Keratinocyte (primary cell): ENCODE results near the gene DNAH12. TPM values are rescaled to one million over a fixed set of nuclear protein-coding genes. Genes with fewer than 3 reads are reported as not detected.

Source experiments
- DNase-seq: peaks from one replicate; pipeline ENCODE4 v3.0.0-alpha.2; 2011; ENCODE audit warnings: low read depth, missing footprints, low spot score
- FAIRE-seq: peaks from 2 replicates; lab custom pipeline; 2011; peaks lifted over from hg19 to GRCh38; lab: Jason Lieb, UNC
- H2AFZ ChIP-seq: 2 replicates; pipeline ENCODE4 v1.6.0; 2012; ENCODE audit warnings: low read length, control low read depth, inconsistent platforms; ENCODE audit not compliant: control insufficient read depth
- H3K27ac ChIP-seq: 2 replicates; pipeline ENCODE4 v1.5.1; 2011; ENCODE audit warnings: low read length; ENCODE audit not compliant: control insufficient read depth, insufficient read depth
- H3K27me3 ChIP-seq: 3 replicates; pipeline ENCODE4 v1.6.0; 2011; ENCODE audit warnings: low read length; ENCODE audit not compliant: control insufficient read depth, insufficient read depth; ENCODE audit errors: extremely low read depth
- H3K36me3 ChIP-seq, 2 experiments: 2 replicates in 1 of 2; 3 replicates in 1 of 2; pipeline ENCODE4 v1.5.1; 2011; ENCODE audit warnings: low read length in 2 of 2, mild to moderate bottlenecking in 1 of 2; ENCODE audit not compliant: control insufficient read depth in 2 of 2, insufficient read depth in 2 of 2; ENCODE audit errors: extremely low read depth in 1 of 2
- H3K4me1 ChIP-seq: 3 replicates; pipeline ENCODE4 v1.5.1; 2011; ENCODE audit warnings: low read length; ENCODE audit not compliant: control insufficient read depth, insufficient read depth; ENCODE audit errors: extremely low read depth
- H3K4me2 ChIP-seq: 3 replicates; pipeline ENCODE4 v1.6.0; 2011; ENCODE audit warnings: low read depth, low read length; ENCODE audit not compliant: control insufficient read depth, insufficient read depth; ENCODE audit errors: extremely low read depth
- H3K4me3 ChIP-seq, 3 experiments: fragments of 200-600 bp in 1 of 3; sonication (generic) in 1 of 3; 2 replicates in 2 of 3; 3 replicates in 1 of 3; pipeline ENCODE4 v1.5.1; 2011 to 2016; ENCODE audit warnings: low read length in 3 of 3, mild to moderate bottlenecking in 3 of 3, control low read depth in 2 of 3, inconsistent platforms in 1 of 3, low read depth in 1 of 3, mixed read lengths in 1 of 3, mixed run types in 1 of 3, moderate library complexity in 1 of 3; ENCODE audit not compliant: control insufficient read depth in 2 of 3, insufficient read depth in 2 of 3; ENCODE audit errors: extremely low read depth in 1 of 3
- H3K79me2 ChIP-seq: 2 replicates; pipeline ENCODE4 v1.6.0; 2012; ENCODE audit warnings: low read length; ENCODE audit not compliant: control insufficient read depth, insufficient read depth
- H3K9ac ChIP-seq: 3 replicates; pipeline ENCODE4 v1.6.0; 2011; ENCODE audit warnings: low read length; ENCODE audit not compliant: control insufficient read depth, insufficient read depth; ENCODE audit errors: extremely low read depth
- H3K9me1 ChIP-seq: 3 replicates; pipeline ENCODE4 v1.6.0; 2011; ENCODE audit warnings: low read length; ENCODE audit not compliant: control insufficient read depth, insufficient read depth; ENCODE audit errors: extremely low read depth
- H3K9me3 ChIP-seq: 2 replicates; pipeline ENCODE4 v1.5.1; 2012; ENCODE audit warnings: low read depth, low read length; ENCODE audit not compliant: control insufficient read depth
- H4K20me1 ChIP-seq: 3 replicates; pipeline ENCODE4 v1.6.0; 2011; ENCODE audit warnings: low read length; ENCODE audit not compliant: control insufficient read depth, insufficient read depth; ENCODE audit errors: extremely low read depth
- EZH2 ChIP-seq: IDR thresholded peaks from one replicate; pipeline ENCODE4 v1.6.1; 2012; ENCODE audit warnings: inconsistent platforms, mild to moderate bottlenecking, low read length, moderate library complexity
- dilution Hi-C: fragments of 300-500 bp; cut with MboI; formaldehyde crosslinking; loops from one replicate; pipeline ENCODE4 v1.7.0; 2020; ENCODE audit warnings: low sequenced_read_pairs; ENCODE audit not compliant: extremely low pct_ligation_motif_present
- polyA plus RNA-seq, 5 experiments: library from polyadenylated mRNA; depleted of rRNA in 3 of 5; stranded (reverse) in 3 of 5; stranded (forward) in 1 of 5; unstranded in 1 of 5; fragments of >200 nt; gene quantifications; 1 replicate in 1 of 5; 2 replicates in 3 of 5; 3 replicates in 1 of 5; pipeline versions ENCODE4 v1.2.1 to v1.2.3, GENCODE V29; 2011 to 2012; ENCODE audit warnings: missing spikeins in 2 of 5, low read depth in 1 of 5, low replicate concordance in 1 of 5
- TF ChIP-seq, protein P1 (sequence below), 3 experiments: IDR thresholded peaks in 1 of 3; conservative IDR thresholded peaks in 1 of 3; optimal IDR thresholded peaks in 1 of 3; 2 replicates in 2 of 3; 3 replicates in 1 of 3; pipeline versions ENCODE3 to v1.5.1; 2011; ENCODE audit warnings: low read length in 3 of 3, mild to moderate bottlenecking in 3 of 3, moderate library complexity in 2 of 3, control low read depth in 1 of 3, inconsistent platforms in 1 of 3; ENCODE audit not compliant: insufficient read depth in 2 of 3; ENCODE audit errors: extremely low read depth in 1 of 3

Gene DNAH12
- polyA plus RNA-seq, 1 donor (not counting 4 experiments of a cell fraction or from before 2014, with no cell fraction given), result not detected

DNA sequence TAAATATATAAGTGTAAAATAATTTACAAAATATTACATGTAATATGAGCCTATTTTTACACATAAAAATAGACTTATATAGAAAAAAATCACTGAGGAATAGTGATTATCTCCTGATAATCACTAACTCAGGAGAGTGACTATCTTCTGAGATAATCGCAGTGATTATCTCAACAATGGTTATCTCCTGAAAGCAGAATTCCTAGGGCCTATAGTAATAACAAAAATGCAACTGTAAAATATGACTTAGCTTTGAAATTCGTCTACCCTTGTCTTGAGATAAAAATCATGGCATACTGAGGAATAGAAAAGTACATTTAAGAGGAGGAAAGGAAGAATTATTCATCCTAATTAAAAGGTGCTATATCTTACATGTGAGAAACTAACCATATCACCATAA lies 134.7 kb downstream of the DNAH12 start:
- H4K20me1 ChIP-seq, result no peaks in the 10 kb centered on the region
- FAIRE-seq (no peak), DNase-seq (no peak)
- no peaks in the 10 kb centered on the region for H3K9me1 ChIP-seq
- H3K4me1 ChIP-seq, result no peaks in the 10 kb centered on the region
- dilution Hi-C loops, result no loop called here
- H2AFZ ChIP-seq, result no peak overlapping the region
- H3K27ac ChIP-seq, result no peak overlapping the region
- H3K9ac ChIP-seq, result no peak overlapping the region
- H3K27me3 ChIP-seq, result no peaks in the 10 kb centered on the region
- TF ChIP-seq EZH2, result no peak
- TF ChIP-seq, protein P1, sequence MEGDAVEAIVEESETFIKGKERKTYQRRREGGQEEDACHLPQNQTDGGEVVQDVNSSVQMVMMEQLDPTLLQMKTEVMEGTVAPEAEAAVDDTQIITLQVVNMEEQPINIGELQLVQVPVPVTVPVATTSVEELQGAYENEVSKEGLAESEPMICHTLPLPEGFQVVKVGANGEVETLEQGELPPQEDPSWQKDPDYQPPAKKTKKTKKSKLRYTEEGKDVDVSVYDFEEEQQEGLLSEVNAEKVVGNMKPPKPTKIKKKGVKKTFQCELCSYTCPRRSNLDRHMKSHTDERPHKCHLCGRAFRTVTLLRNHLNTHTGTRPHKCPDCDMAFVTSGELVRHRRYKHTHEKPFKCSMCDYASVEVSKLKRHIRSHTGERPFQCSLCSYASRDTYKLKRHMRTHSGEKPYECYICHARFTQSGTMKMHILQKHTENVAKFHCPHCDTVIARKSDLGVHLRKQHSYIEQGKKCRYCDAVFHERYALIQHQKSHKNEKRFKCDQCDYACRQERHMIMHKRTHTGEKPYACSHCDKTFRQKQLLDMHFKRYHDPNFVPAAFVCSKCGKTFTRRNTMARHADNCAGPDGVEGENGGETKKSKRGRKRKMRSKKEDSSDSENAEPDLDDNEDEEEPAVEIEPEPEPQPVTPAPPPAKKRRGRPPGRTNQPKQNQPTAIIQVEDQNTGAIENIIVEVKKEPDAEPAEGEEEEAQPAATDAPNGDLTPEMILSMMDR (optimal IDR thresholded peaks at IDR 0.05 in 1 of 3, IDR thresholded peaks at IDR 0.05 in 1 of 3, conservative IDR thresholded peaks at IDR 0.05 in 1 of 3; ENCODE audit: extremely low read depth in 1 of 3, insufficient read depth in 2 of 3, low read length in 3 of 3), result no peak
- no peaks in the 10 kb centered on the region for H3K79me2 ChIP-seq
- H3K36me3 ChIP-seq, result no peaks in the 10 kb centered on the region
- H3K9me3 ChIP-seq, result no peaks in the 10 kb centered on the region
- H3K4me3 ChIP-seq, result no peak overlapping the region
- H3K4me2 ChIP-seq, result no peak overlapping the region

DNA sequence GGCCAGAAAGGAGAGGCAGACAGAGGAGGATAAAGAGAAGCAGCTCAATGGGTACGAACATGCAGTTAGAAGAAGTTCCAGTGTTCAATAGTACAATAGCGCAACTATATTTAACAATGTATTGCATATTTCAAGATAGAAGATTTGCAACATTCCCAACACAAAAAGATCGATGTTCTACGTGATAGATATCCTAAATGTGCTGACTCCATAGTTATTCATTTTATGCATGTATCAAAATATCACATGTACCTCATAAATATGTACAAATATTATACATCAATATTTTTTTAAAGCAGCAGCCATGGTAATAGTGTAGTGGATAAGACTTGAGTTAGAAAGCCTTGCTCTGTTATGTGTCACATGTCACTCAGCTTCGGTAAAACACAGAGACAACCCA lies 141.5 kb downstream of the DNAH12 start:
- Histone ChIP-seq H3K9ac (no peak overlapping the region), H3K9me1 (no peaks in the 10 kb centered on the region), H3K27me3 (no peaks in the 10 kb centered on the region), H4K20me1 (no peaks in the 10 kb centered on the region), H3K27ac (no peak overlapping the region), H3K79me2 (no peaks in the 10 kb centered on the region), H3K4me1 (no peaks in the 10 kb centered on the region), H3K9me3 (no peaks in the 10 kb centered on the region), H3K36me3 (no peaks in the 10 kb centered on the region), H3K4me3 (no peak overlapping the region), H2AFZ (no peak overlapping the region), H3K4me2 (no peak overlapping the region)
- FAIRE-seq (no peak), DNase-seq (no peak)
- dilution Hi-C loops, result no loop called here
- TF ChIP-seq, protein P1 (optimal IDR thresholded peaks at IDR 0.05 in 1 of 3, IDR thresholded peaks at IDR 0.05 in 1 of 3, conservative IDR thresholded peaks at IDR 0.05 in 1 of 3; ENCODE audit: extremely low read depth in 1 of 3, insufficient read depth in 2 of 3, low read length in 3 of 3), result no peak
- TF ChIP-seq EZH2, result no peak
